DND-41 (cell line): ENCODE data around the gene IL26.

ENCODE experiments used
- ATAC-seq: fragments of 200-7000 bp; cut with Tn5 transposase; 3 replicates; pipeline ENCODE4 v1.9.1; 2021; ENCODE audit warnings: low read depth; ENCODE audit not compliant: insufficient read depth
- DNase-seq: peaks from one replicate; pipeline ENCODE4 v3.0.0-alpha.2; 2020
- H2AFZ ChIP-seq: 2 replicates; pipeline ENCODE4 v1.6.0; 2012; ENCODE audit warnings: low read depth, low read length
- H3K27ac ChIP-seq: 2 replicates; pipeline ENCODE4 v1.5.1; 2012; ENCODE audit warnings: low read length, inconsistent platforms
- H3K27me3 ChIP-seq: fragments of 200-600 bp; sonication (generic); 2 replicates; pipeline ENCODE4 v1.6.0; 2012; ENCODE audit warnings: low read length, mild to moderate bottlenecking, inconsistent platforms; ENCODE audit not compliant: insufficient read depth, poor library complexity
- H3K36me3 ChIP-seq: 2 replicates; pipeline ENCODE4 v1.5.1; 2012; ENCODE audit warnings: low read length, inconsistent platforms; ENCODE audit not compliant: insufficient read depth
- H3K4me1 ChIP-seq: 2 replicates; pipeline ENCODE4 v1.5.1; 2012; ENCODE audit warnings: mild to moderate bottlenecking, low read length; ENCODE audit not compliant: insufficient read depth
- H3K4me2 ChIP-seq: 2 replicates; pipeline ENCODE4 v1.6.0; 2012; ENCODE audit warnings: mild to moderate bottlenecking, moderate library complexity, low read length, inconsistent platforms; ENCODE audit not compliant: insufficient read depth
- H3K4me3 ChIP-seq, 2 experiments: fragments of 200-600 bp in 1 of 2; shearing (Covaris generic) in 1 of 2; 2 replicates each; pipeline ENCODE4 v1.5.1; 2012 to 2016; ENCODE audit warnings: inconsistent platforms in 2 of 2, low read length in 2 of 2, mild to moderate bottlenecking in 2 of 2, low read depth in 1 of 2, moderate library complexity in 1 of 2
- H3K79me2 ChIP-seq: 2 replicates; pipeline ENCODE4 v1.6.0; 2012; ENCODE audit warnings: low read length, inconsistent platforms; ENCODE audit not compliant: insufficient read depth
- H3K9ac ChIP-seq: 2 replicates; pipeline ENCODE4 v1.6.0; 2012; ENCODE audit warnings: low read depth, mild to moderate bottlenecking, inconsistent platforms, low read length, moderate library complexity
- H3K9me3 ChIP-seq: 2 replicates; pipeline ENCODE4 v1.5.1; 2012; ENCODE audit warnings: low read length, moderate library complexity, mild to moderate bottlenecking, inconsistent platforms; ENCODE audit not compliant: insufficient read depth, severe bottlenecking
- H4K20me1 ChIP-seq: 2 replicates; pipeline ENCODE4 v1.6.0; 2012; ENCODE audit warnings: low read length; ENCODE audit not compliant: insufficient read depth
- CTCF ChIP-seq: IDR thresholded peaks from 2 replicates; pipeline ENCODE4 v1.5.1; 2012; ENCODE audit warnings: borderline replicate concordance, low read length, moderate library complexity, mild to moderate bottlenecking; ENCODE audit not compliant: poor library complexity, severe bottlenecking; ENCODE audit errors: extremely low read depth
- EZH2 ChIP-seq: IDR thresholded peaks from 3 replicates; pipeline ENCODE4 v1.6.1; 2012; ENCODE audit warnings: borderline replicate concordance, low read depth, mild to moderate bottlenecking, moderate library complexity, low read length, inconsistent platforms; ENCODE audit not compliant: severe bottlenecking

IL26 gene

DNA sequence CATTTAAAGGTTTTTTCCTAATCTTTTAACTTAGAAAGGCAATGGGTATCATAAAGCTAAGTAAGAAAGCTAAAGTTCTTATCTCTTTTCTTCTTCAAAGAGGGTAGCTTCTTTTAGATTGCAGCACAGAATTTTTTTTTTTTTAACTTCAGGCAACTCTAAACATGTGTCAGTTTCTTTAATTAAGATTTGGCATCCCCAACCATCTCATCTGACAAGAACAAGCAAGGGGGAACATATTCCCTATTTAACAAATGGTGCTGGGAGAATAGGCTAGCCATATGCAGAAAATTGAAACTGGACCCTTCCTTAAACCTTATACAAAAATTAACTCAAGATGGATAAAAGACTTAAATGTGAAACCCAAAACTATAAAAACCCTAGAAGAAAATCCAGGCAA is 51.8 kb downstream of the IL26 start:
- H3K36me3 ChIP-seq = no peaks in the 10 kb centered on the region
- no peak overlapping the region for H2AFZ ChIP-seq
- no peak for ATAC-seq
- no peaks in the 10 kb centered on the region for H3K27me3 ChIP-seq
- H3K4me1 ChIP-seq = no peaks in the 10 kb centered on the region
- TF ChIP-seq CTCF = no peak
- no peak for TF ChIP-seq EZH2
- no peak overlapping the region for H3K9ac ChIP-seq
- no peak for DNase-seq
- H3K9me3 ChIP-seq = no peaks in the 10 kb centered on the region
- H3K27ac ChIP-seq = no peak overlapping the region
- no peaks in the 10 kb centered on the region for H3K79me2 ChIP-seq
- no peak overlapping the region for H3K4me3 ChIP-seq
- no peaks in the 10 kb centered on the region for H4K20me1 ChIP-seq
- no peak overlapping the region for H3K4me2 ChIP-seq

DNA sequence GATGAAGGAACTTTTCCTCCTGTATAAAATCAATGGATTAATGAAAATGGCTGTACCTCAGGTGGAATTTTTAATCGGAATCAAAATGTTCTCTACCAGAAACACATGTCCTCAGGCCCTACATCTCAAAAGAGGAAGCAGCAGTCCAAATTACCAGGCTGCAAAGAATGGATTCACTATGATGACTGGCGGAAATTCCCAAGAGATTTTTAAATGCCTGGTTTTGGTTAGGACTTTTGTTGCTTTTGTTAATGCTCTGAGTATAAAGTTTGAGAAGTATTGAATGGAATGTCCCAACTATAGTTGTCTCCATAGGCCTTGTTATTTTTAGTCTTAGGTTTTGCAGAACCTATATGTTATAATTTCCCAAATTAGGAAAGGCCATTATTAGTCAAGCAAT is 54.9 kb downstream of the IL26 start:
- no peaks in the 10 kb centered on the region for H3K4me1 ChIP-seq
- H3K9me3 ChIP-seq = no peaks in the 10 kb centered on the region
- no peak overlapping the region for H3K4me2 ChIP-seq
- ATAC-seq = no peak
- TF ChIP-seq EZH2 (no peak), CTCF (no peak)
- no peaks in the 10 kb centered on the region for H3K27me3 ChIP-seq
- H2AFZ ChIP-seq = no peak overlapping the region
- no peaks in the 10 kb centered on the region for H4K20me1 ChIP-seq
- no peak for DNase-seq
- H3K9ac ChIP-seq = no peak overlapping the region
- no peak overlapping the region for H3K27ac ChIP-seq
- no peaks in the 10 kb centered on the region for H3K79me2 ChIP-seq
- H3K36me3 ChIP-seq = no peaks in the 10 kb centered on the region
- no peak overlapping the region for H3K4me3 ChIP-seq

- H3K36me3 ChIP-seq = no peaks in the 10 kb centered on the region
- H3K79me2 ChIP-seq = no peaks in the 10 kb centered on the region
- DNase-seq (no peak), ATAC-seq (no peak)
- no peak overlapping the region for H3K4me3 ChIP-seq
- no peaks in the 10 kb centered on the region for H3K9me3 ChIP-seq
- no peak overlapping the region for H3K9ac ChIP-seq
- no peaks in the 10 kb centered on the region for H4K20me1 ChIP-seq
- no peak overlapping the region for H2AFZ ChIP-seq
- no peaks in the 10 kb centered on the region for H3K27me3 ChIP-seq
- no peak overlapping the region for H3K4me2 ChIP-seq
- no peak for TF ChIP-seq EZH2
- no peak for TF ChIP-seq CTCF
- H3K4me1 ChIP-seq = no peaks in the 10 kb centered on the region
- H3K27ac ChIP-seq = no peak overlapping the region
These were observed 56.3 kb downstream of the IL26 start for GRCh38 chr12:68169213-68169889.

DNA sequence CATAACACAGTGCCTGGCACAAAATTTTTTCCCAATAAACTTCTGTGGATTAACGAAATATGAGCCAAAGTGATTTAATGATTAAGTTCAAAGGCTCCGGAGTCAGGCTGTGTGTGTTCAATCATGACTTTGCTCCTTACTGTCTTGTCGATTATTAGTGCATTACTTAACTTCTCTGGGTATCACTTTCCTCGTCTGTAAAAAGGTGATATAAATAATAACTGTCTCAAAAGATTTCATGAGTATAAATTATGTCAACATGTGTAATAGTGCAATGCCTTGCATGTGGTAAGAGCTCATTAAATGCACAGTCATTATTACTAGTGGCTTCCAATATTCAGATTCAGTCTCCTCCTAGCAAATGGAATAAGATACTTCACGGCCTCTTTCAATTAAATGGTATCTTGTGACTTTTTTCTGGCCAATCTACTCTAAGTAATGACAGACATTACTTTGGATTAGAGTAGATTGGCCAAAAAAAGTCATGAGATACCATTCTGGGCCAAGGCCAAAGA is 59.2 kb downstream of the IL26 start:
- H3K27ac ChIP-seq = no peak overlapping the region
- H3K4me1 ChIP-seq = no peaks in the 10 kb centered on the region
- no peaks in the 10 kb centered on the region for H3K36me3 ChIP-seq
- no peak overlapping the region for H3K4me3 ChIP-seq
- no peak overlapping the region for H3K4me2 ChIP-seq
- no peak overlapping the region for H2AFZ ChIP-seq
- no peaks in the 10 kb centered on the region for H3K9me3 ChIP-seq
- H3K79me2 ChIP-seq = no peaks in the 10 kb centered on the region
- no peak for DNase-seq
- no peak overlapping the region for H3K9ac ChIP-seq
- TF ChIP-seq EZH2 (no peak), CTCF (no peak)
- ATAC-seq = no peak
- no peaks in the 10 kb centered on the region for H3K27me3 ChIP-seq
- H4K20me1 ChIP-seq = no peaks in the 10 kb centered on the region
